ENCODE measurements around the gene TRNP1. TPM values are rescaled to one million over a fixed set of nuclear protein-coding genes. Genes with fewer than 3 reads are reported as not detected.

The TRNP1 gene
- total RNA-seq, 1 donor from 2014 or later, result 15.3 TPM

- no peaks in the 10 kb centered on the region for H3K9me3 ChIP-seq
- H3K27ac ChIP-seq, result no peak overlapping the region
- no peak for DNase-seq
- H3K4me3 ChIP-seq, result no peak overlapping the region
- ATAC-seq, result no peak
- intact Hi-C loops (cut with DNase I), result no loop called here
- TF ChIP-seq CTCF (IDR thresholded peaks at IDR 0.05), result no peak
- no peaks in the 10 kb centered on the region for H3K4me1 ChIP-seq
- H3K27me3 ChIP-seq (ENCODE audit: low read depth), result no peaks in the 10 kb centered on the region
- no peaks in the 10 kb centered on the region for H3K36me3 ChIP-seq
These were observed 22.9 kb downstream of the TRNP1 start for GRCh38 chr1:27016376-27016775.

GRCh38 chr1:27017207-27017606, 23.7 kb downstream of the TRNP1 start:
- Histone ChIP-seq H3K36me3 (no peaks in the 10 kb centered on the region), H3K4me1 (no peaks in the 10 kb centered on the region), H3K9me3 (no peaks in the 10 kb centered on the region), H3K27ac (no peak overlapping the region), H3K27me3 (ENCODE audit: low read depth) (no peaks in the 10 kb centered on the region), H3K4me3 (no peak overlapping the region)
- ATAC-seq (no peak), DNase-seq (no peak)
- no peak for TF ChIP-seq CTCF (IDR thresholded peaks at IDR 0.05)
- intact Hi-C loops (cut with DNase I), result no loop called here

GRCh38 chr1:27018316-27018715, 24.8 kb downstream of the TRNP1 start:
- no peak overlapping the region for H3K27ac ChIP-seq
- DNase-seq (no peak), ATAC-seq (no peak)
- H3K4me1 ChIP-seq, result no peaks in the 10 kb centered on the region
- H3K36me3 ChIP-seq, result no peaks in the 10 kb centered on the region
- H3K4me3 ChIP-seq, result no peak overlapping the region
- no peak for TF ChIP-seq CTCF (IDR thresholded peaks at IDR 0.05)
- H3K9me3 ChIP-seq, result no peaks in the 10 kb centered on the region
- no peaks in the 10 kb centered on the region for H3K27me3 ChIP-seq (ENCODE audit: low read depth)
- intact Hi-C loops (cut with DNase I), result no loop called here

GRCh38 chr1:27021354-27022031, 28.0 kb downstream of the TRNP1 start:
- H3K4me1 ChIP-seq, result no peaks in the 10 kb centered on the region
- H3K36me3 ChIP-seq, result no peaks in the 10 kb centered on the region
- intact Hi-C loops (cut with DNase I), result no loop called here
- H3K27me3 ChIP-seq (ENCODE audit: low read depth), result no peaks in the 10 kb centered on the region
- no peak for ATAC-seq
- no peak overlapping the region for H3K27ac ChIP-seq
- no peak for DNase-seq
- no peak for TF ChIP-seq CTCF (IDR thresholded peaks at IDR 0.05)
- H3K9me3 ChIP-seq, result no peaks in the 10 kb centered on the region
- no peak overlapping the region for H3K4me3 ChIP-seq

- intact Hi-C loops (cut with DNase I), result no loop called here
- Histone ChIP-seq H3K4me3 (no peak overlapping the region), H3K36me3 (no peaks in the 10 kb centered on the region), H3K27me3 (ENCODE audit: low read depth) (no peaks in the 10 kb centered on the region), H3K27ac (no peak overlapping the region), H3K4me1 (peaks cover 16% of the 10 kb centered on the region), H3K9me3 (no peaks in the 10 kb centered on the region)
- no peak for TF ChIP-seq CTCF (IDR thresholded peaks at IDR 0.05)
- DNase-seq, result no peak
- no peak for ATAC-seq
These were observed 32.2 kb downstream of the TRNP1 start for GRCh38 chr1:27025718-27026117.
